HG03457 (cell line): Measurements from ENCODE around the gene APOBEC2.
"Not testable (repeated sequence)": the region's sequence is repeated elsewhere in the genome, so short reads cannot be mapped to it uniquely, and the experiment has no call there.

Experiments
- ATAC-seq: cut with Tn5 transposase; IDR thresholded peaks from one replicate; pipeline ENCODE4 v1.9.1; 2021; ENCODE audit warnings: moderate number of reproducible peaks; ENCODE audit not compliant: unreplicated experiment

APOBEC2 gene

GRCh38 chr6:41053041-41053440 lies at the start of gene APOBEC2:
TSS of gene APOBEC2 (plus strand) at chr6:41053202. CDS start at chr6:41053348, 146 bp downstream.
- no peak for ATAC-seq

- ATAC-seq = not testable (repeated sequence)
Measured at GRCh38 chr6:41006217-41006616, 46.8 kb upstream of the APOBEC2 start.

- not testable (repeated sequence) for ATAC-seq
Measured at GRCh38 chr6:41006980-41007379, 46.0 kb upstream of the APOBEC2 start.

GRCh38 chr6:41008011-41008410 lies 45.0 kb upstream of the APOBEC2 start:
- ATAC-seq = no peak

GRCh38 chr6:41009669-41010068 lies 43.3 kb upstream of the APOBEC2 start:
- ATAC-seq = no peak

GRCh38 chr6:41011673-41012072 lies 41.3 kb upstream of the APOBEC2 start:
- ATAC-seq = no peak

GRCh38 chr6:41013466-41014153 lies 39.4 kb upstream of the APOBEC2 start:
- no peak for ATAC-seq

GRCh38 chr6:41014780-41015179 lies 38.2 kb upstream of the APOBEC2 start:
- ATAC-seq = no peak

- ATAC-seq = not testable (repeated sequence)
Measured at GRCh38 chr6:41015860-41016259, 37.1 kb upstream of the APOBEC2 start.

- no peak for ATAC-seq
Measured at GRCh38 chr6:41017663-41018062, 35.3 kb upstream of the APOBEC2 start.

GRCh38 chr6:41021832-41022231 lies 31.2 kb upstream of the APOBEC2 start:
- no peak for ATAC-seq

GRCh38 chr6:41022294-41022693 lies 30.7 kb upstream of the APOBEC2 start:
- no peak for ATAC-seq

GRCh38 chr6:41023114-41023513 lies 29.9 kb upstream of the APOBEC2 start:
- no peak for ATAC-seq

GRCh38 chr6:41025966-41026530 lies 27.0 kb upstream of the APOBEC2 start:
- ATAC-seq = no peak

GRCh38 chr6:41027241-41027640 lies 25.8 kb upstream of the APOBEC2 start:
- no peak for ATAC-seq

GRCh38 chr6:41027799-41028560 lies 25.0 kb upstream of the APOBEC2 start:
- ATAC-seq = peak; percentile 78

GRCh38 chr6:41028561-41029412 lies 24.2 kb upstream of the APOBEC2 start:
- no peak for ATAC-seq

GRCh38 chr6:41032830-41033229 lies 20.2 kb upstream of the APOBEC2 start:
- ATAC-seq = no peak

- no peak for ATAC-seq
Measured at GRCh38 chr6:41033776-41034175, 19.2 kb upstream of the APOBEC2 start.

- ATAC-seq = no peak
Measured at GRCh38 chr6:41036186-41036585, 16.8 kb upstream of the APOBEC2 start.

GRCh38 chr6:41036601-41037000 lies 16.4 kb upstream of the APOBEC2 start:
- ATAC-seq = no peak
